Umbilical cord (tissue), 2 donors: Measurements from ENCODE around the gene NKTR. TPM values are rescaled to one million over a fixed set of nuclear protein-coding genes. Genes with fewer than 3 reads are reported as not detected.
"Not testable (repeated sequence)": the region's sequence is repeated elsewhere in the genome, so short reads cannot be mapped to it uniquely, and the experiment has no call there.

Experiments
- DNase-seq: peaks from one replicate; pipeline ENCODE4 v3.0.0-alpha.2; 2015; ENCODE audit warnings: low spot score
- total RNA-seq: library from RNA; depleted of rRNA; stranded (reverse); fragments of >200 nt; gene quantifications from one replicate; pipeline ENCODE4 v1.2.3, GENCODE V29; 2014; ENCODE audit warnings: low replicate concordance; ENCODE audit not compliant: insufficient read depth

Gene NKTR
- 149 TPM for total RNA-seq

DNA sequence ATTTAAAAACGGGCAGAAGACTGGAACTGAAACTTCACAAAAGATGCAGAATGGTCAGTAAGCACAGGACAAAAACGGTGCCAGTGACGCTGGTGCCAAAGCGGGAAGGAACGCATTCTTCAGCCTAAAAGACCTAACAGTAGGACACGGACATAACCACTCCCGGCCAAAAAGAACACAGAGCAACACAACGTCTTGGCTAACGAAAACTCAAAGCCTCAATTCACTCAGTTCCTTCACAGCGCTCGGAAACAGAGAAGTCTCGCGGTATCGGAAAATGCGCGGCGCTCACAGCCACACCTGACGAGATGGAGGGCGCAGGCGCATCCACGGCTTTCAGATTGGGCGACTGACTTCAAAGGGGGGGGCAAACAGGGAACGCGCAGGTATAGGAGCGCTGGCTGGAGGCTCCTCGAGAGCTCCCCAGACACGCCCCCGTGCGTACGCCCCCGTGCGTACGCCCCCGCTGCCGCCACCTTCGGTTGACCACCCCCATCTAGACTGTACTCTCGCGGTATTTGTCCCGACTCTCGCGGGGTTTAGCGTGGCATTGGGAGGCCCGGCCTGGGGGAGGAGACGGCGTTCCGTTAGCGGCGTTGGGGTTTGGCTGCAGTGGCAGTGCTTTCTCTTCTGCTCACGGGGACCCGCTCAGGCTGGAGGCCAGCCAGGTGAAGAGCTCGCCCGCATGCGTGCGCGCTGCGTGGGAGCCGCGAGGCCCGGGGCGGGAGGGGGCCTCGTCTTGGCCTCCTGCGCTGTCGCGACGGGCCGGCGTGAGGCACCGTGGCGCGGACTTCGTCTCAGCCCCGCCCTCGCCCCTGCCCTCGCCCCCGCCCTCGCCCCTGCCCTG is at the start of gene NKTR:
Gene NKTR (plus strand): TSS at position 576 of the 847 bp plus-strand sequence. CDS start 321 bp downstream, outside the sequence.
- DNase-seq, result peak; percentile 99

DNA sequence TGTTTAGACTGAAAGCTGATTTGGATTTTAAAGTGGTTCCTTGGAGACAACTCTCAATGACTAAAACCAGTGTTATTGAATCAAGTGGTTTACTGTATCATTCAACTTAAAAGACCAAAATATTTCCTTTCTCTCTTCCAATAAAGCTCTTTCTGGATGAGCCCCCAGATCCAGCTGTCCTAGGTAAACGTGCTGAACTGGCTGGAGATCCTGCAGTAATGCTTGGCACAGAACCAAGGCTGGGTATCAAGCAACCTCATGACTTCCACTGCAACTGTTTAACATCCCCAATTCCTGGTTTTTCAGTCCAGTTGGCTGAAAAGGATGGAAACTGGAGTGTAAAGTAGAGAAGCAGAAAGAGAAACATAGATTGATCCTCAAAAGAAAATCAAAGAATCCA is 47.7 kb upstream of the NKTR start:
- DNase-seq, result no peak

DNA sequence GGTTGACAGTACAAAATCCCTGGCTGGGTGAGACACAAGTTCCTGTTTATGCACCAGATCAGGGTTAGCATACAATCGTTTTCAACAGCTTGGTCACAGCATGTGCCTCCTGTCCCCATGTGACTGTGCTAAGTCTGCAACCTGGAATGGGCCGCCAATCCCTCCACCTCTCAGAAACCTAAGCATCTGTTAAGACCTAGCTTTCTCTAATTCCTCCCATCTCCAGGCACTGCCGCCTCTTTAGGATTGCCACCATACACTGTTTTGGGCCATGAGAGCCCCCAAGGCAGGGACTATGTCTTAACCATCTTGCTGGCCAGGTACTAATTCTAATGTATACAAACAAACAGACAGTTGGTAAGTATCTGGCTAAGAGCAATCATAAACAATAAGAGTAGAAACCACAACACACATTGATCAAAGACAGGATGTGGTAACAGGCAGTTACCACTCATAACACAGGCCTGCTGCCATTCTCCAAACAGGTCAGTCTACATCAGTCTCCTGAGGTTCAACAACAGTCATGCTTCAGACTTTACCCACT is 44.3 kb upstream of the NKTR start:
- DNase-seq, result no peak

DNA sequence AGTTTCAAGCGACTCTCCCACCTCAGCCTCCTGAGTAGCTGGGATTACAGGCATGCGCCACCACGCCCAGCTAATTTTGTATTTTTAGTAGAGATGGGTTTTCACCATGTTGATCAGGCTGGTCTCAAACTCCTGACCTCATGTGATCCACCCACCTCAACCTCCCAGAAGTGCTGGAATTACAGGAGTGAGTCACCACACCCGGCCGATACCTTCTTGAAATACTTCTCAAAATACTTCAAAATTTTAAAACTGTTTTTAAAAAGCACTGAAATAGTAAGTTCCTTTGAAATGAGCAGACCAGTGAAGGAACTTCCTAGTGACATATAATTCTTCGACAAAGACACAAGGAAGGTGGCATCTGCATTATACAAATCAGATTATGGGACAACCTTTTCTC is 43.7 kb upstream of the NKTR start:
- not testable (repeated sequence) for DNase-seq

DNA sequence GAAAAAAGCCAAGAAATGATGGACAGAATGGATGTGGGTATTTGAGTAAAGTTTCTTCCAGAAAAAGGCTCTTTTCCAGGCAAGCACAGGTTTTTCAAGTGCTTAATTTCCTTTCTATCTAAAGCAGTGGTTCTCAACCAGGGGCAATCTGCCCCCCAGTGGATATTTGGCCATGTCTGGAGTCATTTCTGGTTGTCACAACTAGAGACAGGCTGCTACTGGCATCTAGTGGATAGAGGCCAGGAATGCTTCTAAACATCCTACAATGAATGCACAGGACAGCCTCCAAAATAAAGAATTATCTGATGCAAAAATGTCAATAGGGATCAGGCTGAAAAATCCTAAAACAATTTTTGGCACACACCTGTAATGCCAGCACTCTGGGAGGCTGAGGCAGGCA is 42.6 kb upstream of the NKTR start:
- DNase-seq, result no peak

DNA sequence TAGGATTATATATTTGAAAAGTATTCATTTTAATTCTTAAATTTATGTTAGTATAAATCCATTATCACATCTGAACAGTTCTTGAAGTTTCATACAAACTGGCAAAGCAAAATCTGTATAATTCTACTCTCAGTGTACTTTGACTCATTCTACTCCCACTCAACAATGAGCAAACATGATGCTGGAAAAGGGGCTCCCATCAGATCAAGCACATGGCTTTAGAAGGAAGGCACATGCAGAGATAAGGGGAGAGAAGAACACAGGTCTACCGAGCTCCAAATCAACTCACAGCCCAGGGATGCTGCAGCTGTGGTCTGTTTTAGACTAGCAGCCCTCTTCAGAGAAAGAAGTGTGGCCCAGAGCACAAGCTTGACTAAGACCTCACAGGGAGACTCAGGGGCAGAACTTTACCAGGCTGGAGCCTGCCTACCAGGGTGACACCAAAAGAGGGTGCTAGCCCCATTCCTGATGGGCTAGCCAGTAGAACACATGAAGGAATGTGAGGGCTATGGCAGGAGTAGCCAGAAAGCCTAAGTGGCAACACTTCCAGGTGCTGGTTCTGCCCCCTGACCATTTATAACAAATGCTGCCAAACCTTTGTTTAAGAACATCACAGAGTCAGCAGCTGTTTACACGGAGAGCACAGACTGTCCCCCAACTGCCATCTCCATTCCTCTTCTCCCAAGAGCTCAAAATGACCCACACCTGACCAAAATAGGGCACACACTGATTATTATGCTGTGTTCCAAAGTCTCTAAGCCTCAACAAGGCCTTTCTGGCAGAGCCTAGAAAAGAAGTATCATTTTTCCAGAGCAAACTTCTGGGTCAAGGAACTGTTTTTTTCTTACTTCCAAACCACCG is 38.2 kb upstream of the NKTR start:
- no peak for DNase-seq

DNA sequence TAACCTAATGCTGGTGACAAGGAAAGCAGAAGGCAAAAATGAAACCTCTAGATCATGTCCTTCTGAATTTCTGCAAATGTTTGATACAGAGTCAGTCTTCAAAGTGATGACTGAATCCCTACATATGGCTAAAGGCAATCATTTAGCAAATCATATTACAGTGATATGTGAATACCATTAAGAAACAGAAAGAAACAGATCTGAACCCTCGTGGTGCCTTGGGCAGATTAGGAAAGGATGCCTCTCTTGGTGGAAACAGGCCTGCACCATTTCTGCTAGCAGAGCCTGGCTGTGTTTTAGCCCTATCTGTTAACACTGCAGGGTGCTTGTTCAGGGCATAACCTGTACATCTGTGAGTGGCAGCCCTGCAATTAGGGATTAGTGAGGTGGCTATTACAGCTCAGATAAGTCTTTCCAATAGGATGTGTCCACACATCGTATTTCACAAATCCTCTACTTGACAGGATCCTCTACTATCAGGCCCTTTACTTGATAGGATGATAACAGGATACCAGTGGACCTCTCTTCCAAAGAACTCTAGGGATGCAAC is 30.8 kb upstream of the NKTR start:
- DNase-seq, result no peak

DNA sequence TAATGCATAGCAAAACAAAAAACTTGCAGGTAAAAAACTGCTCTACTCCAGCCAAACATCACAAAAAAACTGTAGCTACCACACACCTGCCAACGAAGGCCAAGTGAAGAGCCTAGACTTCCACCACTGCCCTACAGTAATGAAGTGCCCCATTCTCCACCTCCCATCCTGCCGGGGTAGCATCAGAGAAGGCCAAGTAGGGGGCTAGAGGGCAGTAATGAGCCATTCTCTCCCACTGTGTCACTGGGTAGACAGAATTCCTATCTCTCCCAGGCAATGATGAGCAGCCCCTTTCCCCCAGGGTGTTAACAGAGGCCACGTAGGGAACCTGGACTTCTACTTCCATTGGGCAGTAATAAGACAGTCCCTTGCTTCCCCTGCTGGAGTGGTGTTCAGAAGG is 28.2 kb upstream of the NKTR start:
- DNase-seq, result no peak

DNA sequence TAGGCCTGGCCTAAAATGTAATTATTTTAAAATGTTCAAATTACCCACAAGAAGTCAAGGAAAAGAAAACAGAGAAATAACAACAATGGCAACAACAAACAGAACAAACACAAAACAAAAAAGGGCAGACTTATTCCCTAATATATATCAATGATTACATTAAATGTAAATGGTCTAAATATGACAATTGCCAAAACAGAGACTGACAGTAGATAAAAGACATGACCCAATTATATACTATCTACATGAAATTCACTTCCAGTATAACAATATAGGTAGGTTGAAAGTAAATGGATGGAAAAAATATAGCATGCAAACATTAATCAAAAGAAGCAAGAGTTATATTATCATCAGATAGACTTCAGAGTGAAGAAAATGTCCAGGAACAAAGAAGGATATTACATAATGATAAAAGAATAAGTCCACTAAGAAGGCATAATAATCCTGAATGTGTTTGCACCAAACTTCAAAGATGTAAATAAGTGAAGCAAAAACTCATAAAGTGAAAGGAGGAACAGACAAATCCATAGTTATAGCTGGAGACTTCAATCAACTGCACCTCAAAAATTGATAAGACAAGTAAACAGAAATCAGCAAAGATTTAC is 25.2 kb upstream of the NKTR start:
- no peak for DNase-seq

DNA sequence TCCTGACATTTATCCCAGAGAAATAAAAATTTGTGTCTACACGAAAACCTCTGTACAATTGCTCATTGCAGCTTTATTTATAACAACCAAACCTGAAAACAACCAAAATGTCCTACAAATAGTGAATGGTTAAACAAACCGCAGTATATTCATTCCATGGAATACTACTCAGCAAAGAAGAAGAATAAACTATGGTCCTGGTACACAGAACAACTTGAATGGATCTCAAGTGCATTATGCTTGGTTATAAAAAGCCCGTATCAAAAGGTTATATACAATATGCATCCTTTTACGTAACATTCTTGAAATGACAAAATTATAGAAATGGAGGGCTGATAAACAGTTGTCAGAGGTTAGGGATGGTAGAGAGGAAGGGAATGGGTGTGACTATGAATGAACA is 22.4 kb upstream of the NKTR start:
- no peak for DNase-seq

DNA sequence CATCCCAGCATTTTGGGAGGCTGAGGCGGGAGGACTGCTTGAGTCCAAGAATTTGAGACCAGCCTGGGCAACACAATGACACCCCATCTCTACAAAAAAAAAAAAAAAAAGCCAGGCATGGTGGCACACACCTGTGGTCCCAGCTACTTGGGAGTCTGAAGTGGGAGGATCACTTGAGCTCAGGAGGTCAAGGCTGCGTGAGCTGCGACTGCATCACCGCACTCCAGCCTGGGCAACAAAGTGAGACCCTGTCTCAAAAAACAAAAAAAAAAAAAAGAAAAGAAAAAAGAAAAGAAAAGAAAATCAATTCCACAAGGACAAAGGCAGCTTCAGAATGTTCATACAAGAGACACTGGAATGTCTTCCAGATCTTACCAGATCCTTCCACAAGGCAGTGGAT is 21.1 kb upstream of the NKTR start:
- DNase-seq, result not testable (repeated sequence)

DNA sequence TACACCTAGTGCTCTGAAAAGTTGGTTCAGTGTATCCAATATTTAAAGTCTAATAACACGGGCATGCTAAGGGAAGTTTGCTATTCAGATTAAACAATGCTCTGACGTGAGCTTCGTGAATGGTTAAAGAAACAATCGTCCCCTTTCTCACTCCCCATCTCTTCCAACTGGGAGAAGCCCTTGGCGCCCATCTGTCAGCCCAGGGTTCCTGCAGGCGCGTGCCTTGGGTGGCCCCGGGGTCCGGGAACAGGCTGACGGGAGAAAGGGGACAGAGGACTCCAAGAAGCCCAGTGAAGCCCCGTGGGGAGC is 19.1 kb upstream of the NKTR start:
- no peak for DNase-seq

DNA sequence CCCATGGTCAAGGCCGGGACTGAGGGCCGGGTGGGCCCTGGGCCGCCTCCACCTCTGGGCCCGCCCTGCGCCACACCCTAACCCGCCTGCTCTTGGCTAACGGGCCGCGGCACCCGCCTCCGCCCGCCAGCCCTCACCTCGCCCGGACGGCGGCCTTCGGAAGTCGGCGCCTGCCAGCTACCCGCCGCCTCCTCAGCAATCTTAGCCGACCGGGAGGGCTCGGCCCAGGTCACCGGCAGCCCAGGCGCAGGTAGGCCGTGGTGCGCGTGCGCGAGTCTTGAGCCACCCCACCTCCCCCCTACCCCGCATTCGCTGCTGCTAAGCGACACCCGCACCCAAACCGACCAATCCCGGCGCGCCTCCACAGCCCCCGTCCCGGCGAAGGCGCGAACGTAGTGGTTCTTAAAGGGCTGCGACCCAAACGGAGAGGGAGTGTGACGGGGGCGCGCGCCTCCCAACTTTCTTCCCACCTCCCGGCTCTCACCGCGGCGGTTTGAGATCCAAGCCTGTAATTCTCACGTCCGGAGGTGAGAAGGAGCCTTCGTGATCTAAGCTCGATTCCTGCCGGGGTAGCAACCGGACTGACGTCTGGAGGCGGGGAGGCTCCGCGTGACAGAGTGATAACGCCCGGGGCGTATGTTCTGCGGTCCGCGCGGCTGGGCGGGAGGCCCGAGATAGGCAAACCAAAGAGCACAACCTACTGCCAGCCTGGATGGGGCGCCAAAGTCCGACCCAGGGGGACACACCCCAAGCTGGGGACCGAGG is 18.6 kb upstream of the NKTR start, which contains the start of gene SEC22C:
Gene SEC22C (minus strand): TSS at position 259 of the 765 bp plus-strand sequence. CDS start 12,921 bp downstream, outside the sequence.
- peak; percentile 97 for DNase-seq

DNA sequence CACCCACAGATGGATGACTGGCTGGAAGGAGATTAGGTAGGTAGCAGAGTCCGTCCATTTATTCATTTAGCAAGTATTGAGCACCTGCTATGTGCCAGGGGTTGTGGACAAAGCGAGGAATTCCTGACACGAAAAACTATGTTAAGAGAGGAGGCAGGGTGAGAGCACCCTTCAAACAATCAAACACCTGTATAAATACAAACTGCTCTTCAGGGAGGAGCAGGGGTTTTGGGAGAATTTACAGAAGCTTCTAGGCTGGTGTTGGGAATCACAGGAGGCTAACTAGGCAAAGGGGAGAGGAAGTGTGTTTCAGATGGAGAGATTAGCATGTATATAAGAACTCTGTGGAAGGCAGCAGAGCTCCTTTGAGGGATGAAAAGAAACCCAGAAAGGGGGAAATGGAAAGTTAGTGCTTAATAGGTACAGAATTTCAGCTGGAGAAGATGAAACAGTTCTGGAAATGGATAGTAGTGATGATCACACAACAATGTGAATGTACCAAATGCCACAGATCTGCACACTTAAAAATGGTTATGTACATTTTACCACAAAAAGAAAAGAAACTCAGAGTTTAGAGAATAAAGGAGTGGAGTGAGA is 17.9 kb upstream of the NKTR start:
- DNase-seq, result no peak

DNA sequence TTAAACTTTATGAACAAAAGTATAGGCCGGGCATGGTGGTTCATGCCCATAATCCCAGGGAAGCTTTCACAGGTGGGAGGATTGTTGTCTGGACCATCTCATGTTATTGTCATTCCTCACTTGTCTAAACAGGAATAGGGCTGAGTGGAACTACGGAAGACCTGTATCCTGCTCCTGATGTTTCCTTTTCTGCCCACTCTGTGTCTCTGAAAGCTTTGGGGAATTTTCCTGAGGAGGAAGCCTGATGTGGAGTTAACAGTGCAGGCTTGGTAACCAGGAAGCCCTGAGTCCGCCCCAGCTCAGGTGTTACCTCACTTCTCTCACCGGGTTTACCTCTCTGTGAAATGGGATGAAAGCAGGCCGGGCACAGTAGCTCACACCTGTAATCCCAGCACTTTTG is 11.9 kb upstream of the NKTR start:
- no peak for DNase-seq

DNA sequence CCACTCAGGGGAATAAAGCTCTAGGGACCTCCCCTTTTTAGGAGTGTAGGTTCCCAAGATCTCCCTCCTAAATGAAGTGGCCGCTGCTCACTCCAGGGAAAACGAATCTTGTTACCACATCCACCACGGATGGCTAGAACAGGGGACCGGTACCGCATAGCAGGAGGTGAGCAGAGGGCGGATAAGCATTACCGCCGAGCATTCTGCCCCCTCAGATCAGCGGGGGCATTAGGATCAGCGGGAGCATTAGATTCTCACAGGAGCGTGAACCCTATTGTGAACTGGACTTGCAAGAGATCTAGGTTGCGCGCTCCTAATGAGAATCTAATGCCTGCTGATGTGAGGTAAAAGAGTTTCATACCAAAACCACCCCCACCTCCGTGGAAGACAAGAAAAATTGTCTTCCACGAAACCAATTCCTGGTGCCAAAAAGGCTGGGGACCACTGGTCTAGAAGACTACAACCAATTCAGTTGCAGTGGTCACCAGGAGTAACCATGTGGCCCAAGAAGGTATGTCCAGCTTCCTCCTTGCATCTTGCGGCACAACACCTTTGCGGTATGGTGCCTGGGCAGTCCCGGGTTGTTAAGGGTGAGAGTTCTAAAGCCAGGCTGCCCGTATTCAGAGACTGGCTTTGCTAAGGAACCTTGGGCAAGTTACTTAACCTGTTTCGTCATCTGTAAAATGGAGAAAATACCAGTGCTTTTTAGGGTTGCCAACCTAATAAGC is 10.9 kb upstream of the NKTR start:
- DNase-seq, result no peak

DNA sequence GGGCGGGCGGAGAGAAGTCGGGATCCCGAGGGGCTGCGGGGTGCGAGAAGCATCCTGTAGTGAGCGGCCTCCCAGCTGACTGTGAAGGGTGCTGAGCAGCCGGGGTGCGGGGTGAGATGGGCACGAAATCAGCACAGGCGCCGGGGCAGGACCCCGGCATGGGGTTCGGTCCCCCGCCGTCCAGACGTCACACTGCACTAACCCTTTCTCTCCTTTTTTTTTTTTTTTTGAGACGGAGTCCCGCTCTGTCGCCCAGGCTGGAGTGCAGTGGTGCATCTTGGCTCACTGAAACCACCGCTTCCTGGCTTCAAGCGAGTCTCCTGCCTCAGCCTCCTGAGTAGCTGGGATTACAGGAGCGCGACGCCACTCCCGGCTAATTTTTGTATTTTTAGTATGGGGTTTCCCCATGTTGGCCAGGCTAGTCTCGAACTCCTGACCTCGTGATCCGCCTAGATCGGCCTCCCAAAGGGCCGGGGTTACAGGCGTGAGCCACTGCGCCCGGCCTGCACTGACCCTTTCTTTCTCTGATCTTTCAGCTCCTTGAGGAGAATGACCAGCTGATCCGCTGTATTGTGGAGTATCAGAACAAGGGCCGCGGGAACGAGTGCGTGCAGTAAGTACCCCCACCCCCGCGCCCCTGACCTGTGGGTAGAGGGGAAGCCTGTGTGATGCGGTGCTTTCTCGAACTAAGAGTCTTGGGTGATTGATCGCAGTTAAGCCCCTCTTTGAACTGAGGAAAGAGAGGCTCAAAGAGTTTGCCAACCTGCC is 9.3 kb upstream of the NKTR start:
- DNase-seq, result no peak

DNA sequence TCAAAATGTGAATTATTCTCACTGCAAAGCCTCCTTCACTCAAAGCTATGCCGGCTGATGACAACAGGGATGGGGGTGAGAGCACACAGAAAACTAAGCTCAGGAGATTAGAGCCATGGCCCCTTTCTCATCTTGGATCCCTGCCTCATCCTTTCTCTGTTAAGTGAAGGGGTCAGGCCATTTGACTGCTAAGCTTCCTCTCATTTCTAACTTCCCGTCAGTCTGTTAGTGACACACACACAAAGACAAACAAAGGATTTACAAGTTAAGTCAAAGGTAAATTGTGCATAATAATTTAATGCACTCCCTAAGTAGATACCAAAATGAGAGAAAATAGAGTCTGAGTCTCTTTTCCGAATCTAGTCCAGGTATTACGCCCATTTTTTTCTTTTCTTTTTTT is 8.7 kb upstream of the NKTR start:
- DNase-seq, result no peak

DNA sequence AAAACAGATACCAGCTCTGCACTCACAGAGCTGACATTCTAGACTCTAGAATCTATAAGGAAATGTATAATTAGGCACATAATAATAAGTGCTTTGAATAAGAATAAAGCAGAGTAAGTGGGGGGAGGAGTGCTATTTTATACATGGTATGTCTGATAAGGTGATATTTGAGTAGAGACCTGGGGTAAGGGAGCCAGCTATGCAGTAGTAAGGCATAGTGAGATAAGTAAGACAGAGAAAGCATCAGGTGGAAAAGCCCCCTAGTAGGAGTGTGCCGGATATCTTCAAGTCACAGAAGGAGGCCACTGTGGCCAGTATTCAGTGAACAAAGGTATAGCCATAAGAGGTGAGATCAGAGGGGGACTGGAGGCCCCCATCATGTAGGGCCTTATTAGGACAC is 6.9 kb upstream of the NKTR start:
- no peak for DNase-seq
